HL-60 (cell line): ENCODE results near the gene NUDT3.

ENCODE experiments used
- CTCF ChIP-seq: IDR thresholded peaks from one replicate; pipeline ENCODE4 v1.5.1; 2011; ENCODE audit warnings: low read length, control low read depth, inconsistent platforms; ENCODE audit not compliant: insufficient read depth
- REST ChIP-seq: IDR thresholded peaks from 2 replicates; pipeline ENCODE4 v1.6.1; 2012; ENCODE audit warnings: low read depth; ENCODE audit not compliant: insufficient replicate concordance

DNA sequence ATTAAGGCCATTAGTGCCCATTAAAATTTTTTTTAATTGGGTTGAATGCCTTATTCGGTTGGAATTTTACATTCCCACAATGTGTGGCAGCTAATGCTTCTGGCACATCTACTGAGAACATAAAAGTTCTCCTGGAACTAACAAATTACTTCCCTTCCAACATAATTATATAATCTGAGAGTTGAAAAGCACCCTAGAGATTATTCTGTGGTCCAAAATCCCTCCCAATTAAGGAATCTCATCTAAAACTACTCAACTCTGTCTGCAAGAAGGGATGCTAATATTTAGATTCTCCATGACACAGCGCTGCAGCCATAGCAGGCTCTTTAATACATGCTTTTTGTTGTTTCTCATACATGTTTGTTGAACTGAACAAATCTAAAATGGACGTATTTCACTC lies 4.0 kb downstream of the NUDT3 start:
- no peak for TF ChIP-seq REST
- no peak for TF ChIP-seq CTCF
